ENCODE measurements around the gene FCHSD2.
A peak's percentile ranks its signal among the peaks of the same experiment; 100 is the strongest.
"Not testable (repeated sequence)": the region's sequence is repeated elsewhere in the genome, so short reads cannot be mapped to it uniquely, and the experiment has no call there.

FCHSD2 gene

GRCh38 chr11:72813740-72814285 is 328.3 kb downstream of the FCHSD2 start:
- DNase-seq = no peak

DNA sequence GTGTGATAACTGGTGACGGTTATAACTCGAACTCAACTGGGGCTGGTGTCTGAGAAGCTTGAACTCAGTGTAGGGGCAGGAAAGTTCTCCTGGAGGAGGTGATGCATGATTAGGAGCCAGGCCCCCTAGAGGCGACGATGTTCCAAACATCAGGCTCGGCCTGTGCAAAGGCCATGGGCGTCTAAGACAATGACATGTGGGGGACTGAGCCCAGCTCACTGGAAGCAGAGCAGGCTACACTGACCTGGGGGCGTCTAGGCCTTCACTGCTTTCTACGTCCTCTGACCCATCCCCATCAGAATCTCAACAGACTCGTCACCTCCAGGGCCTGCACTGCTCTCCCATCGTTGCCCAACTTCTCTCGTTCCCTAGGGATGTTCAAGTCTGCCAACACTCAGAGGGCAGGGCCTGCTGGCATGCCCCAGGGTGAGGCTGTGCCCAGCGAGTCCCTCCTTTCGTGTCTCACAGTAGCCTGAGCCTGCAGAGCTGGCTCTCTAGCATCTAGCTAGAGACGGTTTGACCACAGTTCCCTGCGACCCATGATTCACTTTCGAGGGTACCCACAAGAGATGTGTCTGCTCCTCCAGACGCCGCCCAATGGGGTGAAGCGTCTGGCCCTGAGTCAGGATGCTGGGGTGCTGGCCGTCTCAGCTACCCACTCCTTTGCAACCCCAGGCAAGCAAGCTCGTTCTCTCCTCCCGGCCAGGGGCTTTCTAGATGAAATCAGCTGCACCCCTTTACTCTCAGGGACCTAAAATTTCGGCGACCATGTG is 329.0 kb downstream of the FCHSD2 start:
- peak; percentile 58 to 59 for DNase-seq

- no peak for DNase-seq
Observed at GRCh38 chr11:72812604-72812966, 329.5 kb downstream of the FCHSD2 start.

DNA sequence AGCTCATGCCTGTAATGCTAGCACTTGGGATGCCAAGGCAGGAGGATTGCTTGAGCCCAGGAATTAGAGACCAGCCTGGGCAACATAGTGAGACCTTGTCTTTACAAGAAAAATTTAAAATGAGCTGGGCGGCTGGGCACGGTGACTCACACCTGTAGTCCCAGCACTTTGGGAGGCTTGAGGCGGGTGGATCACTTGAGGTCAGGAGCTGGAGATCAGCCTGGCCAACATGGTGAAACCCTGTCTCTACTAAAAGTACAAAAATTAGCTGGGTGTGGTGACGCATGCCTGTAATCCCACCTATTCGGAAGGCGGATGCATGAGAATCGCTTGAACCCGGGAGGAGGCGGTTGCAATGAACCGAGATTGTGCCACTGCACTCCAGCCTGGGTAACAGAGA is 330.4 kb downstream of the FCHSD2 start:
- DNase-seq = not testable (repeated sequence)

GRCh38 chr11:72808331-72808798 is 333.8 kb downstream of the FCHSD2 start:
- DNase-seq = no peak

DNA sequence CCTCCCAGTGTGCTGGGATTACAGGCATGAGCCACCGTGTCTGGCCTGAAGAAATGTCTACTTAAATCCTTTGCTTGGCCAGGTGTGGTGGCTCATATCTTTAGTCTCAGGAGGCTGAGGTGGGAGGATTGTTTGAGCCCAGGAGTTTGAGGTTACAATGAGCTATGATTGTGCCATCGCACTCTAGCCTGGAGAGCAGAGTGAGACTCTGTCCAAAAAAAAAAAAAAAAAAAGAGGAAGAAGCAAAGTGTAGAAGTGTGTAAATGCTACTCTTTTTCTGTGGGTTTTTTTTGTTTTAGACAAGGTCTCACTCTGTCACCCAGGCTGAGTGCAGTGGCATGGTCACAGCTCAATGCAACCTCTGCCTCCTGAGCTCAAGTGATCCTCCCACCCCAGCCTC is 334.3 kb downstream of the FCHSD2 start:
- no peak for DNase-seq

- no peak for DNase-seq
Observed at GRCh38 chr11:72807021-72807693, 335.0 kb downstream of the FCHSD2 start.

GRCh38 chr11:72806378-72806777 is 335.7 kb downstream of the FCHSD2 start:
- DNase-seq = not testable (repeated sequence)

DNA sequence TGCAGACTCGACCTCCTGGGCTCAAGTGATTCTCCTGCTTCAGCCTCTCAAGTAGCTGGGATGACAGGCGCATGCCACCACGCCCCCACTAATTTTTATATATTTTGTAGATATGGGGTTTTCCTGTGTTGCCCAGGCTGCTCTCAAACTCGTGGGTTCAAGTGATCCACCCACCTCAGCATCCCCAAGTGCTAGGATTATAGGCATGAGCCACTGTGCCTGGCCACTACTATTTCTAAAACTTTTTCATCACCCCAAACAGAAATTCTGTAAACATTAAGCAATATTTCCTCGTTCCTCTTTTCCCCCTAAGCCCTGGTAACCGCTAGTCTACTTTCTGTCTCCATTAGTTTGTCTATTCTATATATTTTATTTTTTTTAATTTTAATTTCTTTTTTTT is 336.9 kb downstream of the FCHSD2 start:
- DNase-seq = no peak

DNA sequence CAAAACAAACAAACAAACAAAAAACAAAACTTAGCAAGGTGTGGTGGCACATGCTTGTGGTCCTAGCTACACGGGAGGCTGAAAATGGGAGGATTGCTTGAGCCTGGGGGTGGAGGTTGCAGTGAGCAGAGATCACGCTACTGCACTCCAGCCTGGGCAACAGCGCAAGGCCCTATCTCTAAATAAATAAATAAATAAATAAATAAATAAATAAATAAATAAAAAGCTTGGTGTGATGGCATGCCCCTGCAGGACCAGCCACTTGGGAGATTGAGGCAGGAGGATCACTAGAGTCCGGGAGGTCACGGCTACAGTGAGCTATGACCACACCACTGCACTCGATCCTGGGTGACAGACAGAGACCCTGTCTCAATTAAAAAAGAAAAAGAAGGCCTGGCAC is 339.3 kb downstream of the FCHSD2 start:
- no peak for DNase-seq

GRCh38 chr11:72799441-72799840 is 342.7 kb downstream of the FCHSD2 start:
- DNase-seq = no peak

DNA sequence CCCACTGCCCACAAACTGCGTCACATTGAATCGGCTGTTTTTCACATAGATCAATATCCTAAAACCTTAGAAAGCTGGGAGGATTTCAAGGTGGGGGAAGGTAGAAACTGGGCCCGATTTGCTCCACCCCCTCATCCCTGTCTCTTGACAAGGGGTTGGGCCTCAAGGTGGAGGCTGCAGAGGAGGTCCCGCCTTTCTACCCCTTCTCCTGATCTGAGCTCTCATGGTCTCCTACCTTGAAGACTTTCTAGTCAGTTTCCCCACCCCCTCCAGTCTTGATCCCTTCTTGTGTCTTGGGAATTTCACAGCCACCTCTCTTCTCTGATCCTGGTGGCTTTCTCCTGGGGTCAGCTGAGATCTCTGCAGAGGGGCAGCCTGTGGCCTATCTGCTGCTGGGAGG is 343.8 kb downstream of the FCHSD2 start:
- DNase-seq = no peak

DNA sequence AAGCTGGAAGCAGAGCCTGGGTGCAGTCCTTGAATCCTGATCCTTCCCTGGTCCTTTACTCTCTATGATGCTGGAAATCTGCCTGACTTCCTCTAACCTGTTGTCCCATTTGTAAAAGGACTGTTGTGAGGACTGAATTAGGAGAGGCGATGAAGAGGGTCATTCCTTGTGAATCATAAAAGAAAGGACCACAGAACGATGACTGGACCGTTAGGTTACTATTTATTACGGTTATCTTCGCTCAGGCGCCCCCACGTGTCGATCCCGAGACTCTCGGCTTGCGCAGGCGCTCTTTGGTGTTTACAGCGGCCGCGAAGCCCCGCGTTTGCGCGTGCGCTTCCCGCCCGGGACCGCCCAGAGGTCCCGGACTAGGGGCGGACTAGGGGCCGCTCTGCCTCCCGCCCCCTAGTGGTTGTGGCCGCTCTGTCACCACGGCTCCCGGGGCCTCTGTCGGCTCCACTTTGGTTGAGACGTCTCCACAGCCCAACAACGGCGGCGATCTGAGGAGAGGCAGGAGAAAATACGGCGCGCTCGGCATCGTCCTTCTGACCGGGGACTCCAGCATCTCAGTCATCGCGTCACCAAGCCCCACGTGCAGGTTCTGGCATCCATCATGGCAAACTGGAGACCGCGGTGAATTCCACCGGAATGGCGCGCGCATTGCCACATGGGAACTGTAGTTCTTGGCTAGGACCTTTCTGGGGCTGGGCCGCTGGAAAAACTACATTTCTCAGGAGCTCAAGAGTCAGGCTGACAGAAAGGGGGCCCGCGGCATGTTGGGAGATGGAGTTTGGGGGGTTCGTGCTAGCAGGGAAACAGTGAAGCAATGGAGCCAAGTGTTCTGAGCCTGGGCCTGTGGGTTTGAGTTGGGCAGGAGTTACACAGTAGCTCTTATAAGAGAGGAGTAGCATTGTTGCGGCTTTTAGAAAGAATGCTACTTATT is 348.4 kb downstream of the FCHSD2 start, which contains the start of gene STARD10:
Gene STARD10, minus strand, starts transcription at position 623 of the 943 bp plus-strand sequence. CDS start 12,866 bp downstream, outside the sequence.
- peak; percentile 91 for DNase-seq

GRCh38 chr11:72793076-72793424 is 349.1 kb downstream of the FCHSD2 start:
- DNase-seq = no peak

DNA sequence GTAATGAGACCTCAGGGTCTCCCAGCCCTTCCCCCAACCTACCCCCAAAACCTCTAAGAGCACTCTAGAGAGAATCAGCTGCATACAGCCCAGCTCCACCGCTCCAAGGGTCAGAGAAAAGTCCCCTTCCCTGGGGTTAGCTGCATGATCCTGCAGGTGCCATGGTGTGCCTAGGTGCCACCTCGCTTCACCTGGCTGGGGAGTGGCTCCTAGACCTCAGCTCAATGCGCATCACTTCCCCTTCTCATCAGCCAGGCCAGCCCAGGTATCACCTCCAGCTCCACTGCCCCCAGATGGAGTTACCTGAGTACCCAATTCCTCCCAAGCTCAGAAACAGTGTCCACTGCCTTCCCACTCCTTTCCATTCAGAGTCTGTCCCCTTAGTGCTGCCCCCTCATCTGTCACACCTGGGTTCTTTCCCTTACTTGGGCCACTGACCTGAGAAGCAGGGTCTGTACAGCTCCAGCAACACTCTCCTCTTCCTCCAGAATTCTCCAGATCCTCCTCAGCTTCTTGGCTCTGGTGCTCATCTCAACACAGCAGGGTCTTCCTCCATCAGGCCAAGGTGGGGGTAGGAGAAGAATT is 349.6 kb downstream of the FCHSD2 start:
- no peak for DNase-seq

DNA sequence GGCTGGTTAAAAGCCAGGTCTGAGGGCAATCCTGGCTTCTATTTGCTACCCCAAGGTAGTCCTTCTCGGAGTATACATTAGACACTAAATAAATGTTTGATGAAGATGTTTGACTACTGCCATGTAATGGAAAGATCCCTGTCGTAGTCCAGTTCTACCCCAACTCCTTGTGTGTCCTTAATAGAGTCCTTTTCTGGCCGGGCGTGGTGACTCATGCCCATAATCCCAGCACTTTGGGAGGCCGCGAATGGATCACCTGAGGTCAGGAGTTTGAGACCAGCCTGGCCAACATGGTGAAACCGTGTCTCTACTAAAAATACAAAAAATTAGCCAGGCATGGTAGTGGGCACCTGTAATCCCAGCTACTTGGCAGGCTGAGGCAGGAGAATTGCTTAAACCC is 350.9 kb downstream of the FCHSD2 start:
- DNase-seq = not testable (repeated sequence)

- no peak for DNase-seq
Observed at GRCh38 chr11:72789493-72790131, 352.5 kb downstream of the FCHSD2 start.

DNA sequence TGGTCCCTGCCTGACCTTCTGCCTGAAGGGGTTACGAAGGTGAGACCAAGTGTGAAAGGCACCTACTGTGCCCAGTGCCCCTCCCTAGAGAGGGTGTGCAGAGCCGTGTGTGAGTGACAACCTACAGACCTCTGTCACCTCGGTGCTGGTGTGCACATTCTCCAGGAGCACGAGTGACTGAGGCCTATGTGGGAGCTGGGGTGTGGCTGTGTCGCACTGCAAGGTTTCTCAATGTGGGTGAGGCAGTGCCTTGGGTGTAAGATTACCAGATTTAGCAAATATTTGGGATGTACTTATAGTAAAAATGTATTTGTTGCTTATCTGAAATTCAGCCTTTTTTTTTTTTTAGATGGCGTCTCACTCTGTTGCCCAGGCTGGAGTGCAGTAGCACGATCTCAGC is 353.9 kb downstream of the FCHSD2 start:
- no peak for DNase-seq

DNA sequence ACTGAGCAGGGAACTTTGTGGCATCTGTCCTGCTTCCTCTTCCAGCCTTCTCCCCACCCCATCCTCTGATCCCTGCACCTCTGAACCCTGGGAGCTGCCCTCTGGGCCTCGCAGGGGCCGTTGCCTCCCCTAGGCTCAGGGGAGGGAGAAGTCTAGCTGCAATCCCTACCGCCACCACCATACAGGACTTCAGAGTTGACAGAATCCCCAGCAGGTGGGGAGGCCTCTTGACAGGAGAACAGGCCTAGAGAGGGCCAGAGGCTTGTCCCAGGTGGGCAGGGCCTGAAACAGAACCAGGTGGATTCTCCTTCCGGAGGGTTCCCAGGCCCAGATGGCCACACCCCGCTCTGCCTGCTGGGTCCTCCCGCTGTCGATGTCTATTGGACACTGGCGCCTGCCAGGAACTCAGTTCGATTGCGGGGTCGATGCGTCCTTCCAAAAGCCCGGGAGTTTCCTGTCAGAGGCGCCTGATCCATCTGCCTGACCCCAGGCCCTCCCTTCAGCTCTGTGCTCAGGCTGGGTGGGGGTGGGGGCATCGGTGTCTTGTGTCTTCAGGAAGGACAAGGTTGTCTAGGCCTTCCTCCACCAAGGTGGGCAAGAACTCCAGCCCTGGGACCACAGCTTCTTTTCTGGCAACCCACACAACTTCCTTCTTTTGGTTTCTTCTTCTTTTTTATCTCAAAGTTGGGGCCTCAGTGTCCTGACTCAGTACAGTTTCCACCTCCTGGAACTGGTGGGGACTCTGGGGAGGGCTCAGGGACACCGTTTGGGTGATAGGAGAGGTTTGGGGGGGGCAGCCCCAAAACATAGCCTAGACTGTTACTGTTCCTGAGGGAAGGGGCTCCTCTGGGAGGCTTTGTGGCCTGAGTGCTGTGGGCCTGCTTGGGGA is 354.7 kb downstream of the FCHSD2 start:
- no peak for DNase-seq

Data from activated CD4-positive, alpha-beta T cell treated with anti-CD3 and anti-CD28 coated beads, Interleukin-2, amount 50 U/mL, for 4 hours (primary cell).